NCI-H1694 treated with DMSO at 0.1 percent for 48 hours (cell line): ENCODE results near the gene KIR3DL2.
"Not testable (repeated sequence)": the region's sequence is repeated elsewhere in the genome, so short reads cannot be mapped to it uniquely, and the experiment has no call there.

Source experiments
- DNase-seq: peaks from one replicate; lab custom pipeline; 2025; lab: John Stamatoyannopoulos, UW

Gene KIR3DL2

DNA sequence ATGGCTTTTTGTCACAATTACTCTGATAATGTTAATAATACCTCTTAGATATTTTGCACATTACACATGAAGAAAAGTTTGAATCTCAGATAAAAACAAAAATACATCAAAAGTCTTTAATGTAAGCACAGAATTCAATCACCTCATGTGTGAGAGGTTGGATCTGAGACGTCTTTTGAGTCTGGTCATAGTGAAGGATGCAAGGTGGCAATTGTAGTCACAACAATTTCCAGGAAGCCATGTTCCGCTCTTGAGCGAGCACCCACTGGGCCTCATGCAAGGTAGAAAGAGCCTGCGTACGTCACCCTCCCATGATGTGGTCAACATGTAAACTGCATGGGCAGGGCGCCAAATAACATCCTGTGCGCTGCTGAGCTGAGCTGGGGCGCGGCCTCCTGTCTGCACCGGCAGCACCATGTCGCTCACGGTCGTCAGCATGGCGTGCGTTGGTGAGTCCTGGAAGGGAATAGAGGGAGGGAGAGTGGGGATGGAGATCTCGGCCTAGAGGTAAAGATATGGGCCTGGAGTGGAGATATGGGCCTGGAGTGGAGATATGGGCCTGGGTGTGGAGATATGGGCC, at the start of gene KIR3DL2:
Gene KIR3DL2 (plus strand): TSS at position 383 of the 580 bp plus-strand sequence. CDS start 33 bp downstream, at position 416.
- DNase-seq, result not testable (repeated sequence)

DNA sequence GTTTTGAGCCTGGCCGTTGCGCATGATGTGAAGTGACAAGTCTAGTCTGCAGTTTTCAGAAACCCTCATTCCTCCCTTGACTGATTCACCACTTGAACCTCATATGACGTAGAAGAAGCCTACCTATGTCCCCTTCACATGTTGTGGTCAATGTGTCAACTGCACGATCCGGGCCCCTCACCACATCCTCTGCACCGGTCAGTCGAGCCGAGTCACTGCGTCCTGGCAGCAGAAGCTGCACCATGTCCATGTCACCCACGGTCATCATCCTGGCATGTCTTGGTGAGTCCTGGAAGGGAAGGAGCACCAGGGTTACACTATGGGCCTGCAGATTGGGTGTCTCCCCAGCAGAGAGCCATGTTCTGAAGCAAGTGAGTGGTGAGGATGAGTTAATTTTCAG, 46.8 kb upstream of the KIR3DL2 start, which contains the start of gene KIR2DL4:
Gene KIR2DL4 (plus strand): TSS at position 201 of the 400 bp plus-strand sequence. CDS start 42 bp downstream, at position 243.
- no peak for DNase-seq

DNA sequence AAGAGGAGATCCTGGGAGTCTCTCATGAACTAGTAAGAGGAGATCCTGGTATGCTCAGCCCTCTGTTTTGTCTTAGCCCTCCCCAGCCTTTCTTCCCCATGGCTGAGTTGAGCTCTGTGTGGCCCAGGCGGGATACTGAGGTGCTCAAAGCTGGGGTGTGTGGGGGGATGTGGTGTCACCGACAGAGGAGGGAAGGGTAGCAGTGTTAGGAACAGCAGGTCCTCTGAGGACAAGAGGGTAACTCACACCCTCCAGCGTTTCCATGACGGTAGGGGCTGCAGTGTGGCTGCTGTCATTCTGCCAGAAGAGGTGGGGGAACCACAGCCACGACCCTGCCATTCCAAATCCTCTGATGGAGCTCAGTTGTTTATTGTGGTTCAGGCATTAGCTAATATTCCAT, 46.1 kb upstream of the KIR3DL2 start:
- no peak for DNase-seq

DNA sequence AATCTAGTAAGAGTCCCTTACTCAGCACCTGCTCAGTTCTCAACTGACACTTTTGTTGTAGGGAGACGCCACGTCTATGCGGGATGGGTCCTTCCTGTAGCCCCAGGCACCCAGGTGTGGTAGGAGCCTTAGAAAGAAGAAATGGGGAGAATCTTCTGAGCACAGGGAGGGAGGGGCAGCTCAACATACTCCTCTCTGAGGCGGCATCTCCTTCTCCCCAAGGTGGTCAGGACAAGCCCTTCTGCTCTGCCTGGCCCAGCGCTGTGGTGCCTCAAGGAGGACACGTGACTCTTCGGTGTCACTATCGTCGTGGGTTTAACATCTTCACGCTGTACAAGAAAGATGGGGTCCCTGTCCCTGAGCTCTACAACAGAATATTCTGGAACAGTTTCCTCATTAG, 45.7 kb upstream of the KIR3DL2 start:
- no peak for DNase-seq

DNA sequence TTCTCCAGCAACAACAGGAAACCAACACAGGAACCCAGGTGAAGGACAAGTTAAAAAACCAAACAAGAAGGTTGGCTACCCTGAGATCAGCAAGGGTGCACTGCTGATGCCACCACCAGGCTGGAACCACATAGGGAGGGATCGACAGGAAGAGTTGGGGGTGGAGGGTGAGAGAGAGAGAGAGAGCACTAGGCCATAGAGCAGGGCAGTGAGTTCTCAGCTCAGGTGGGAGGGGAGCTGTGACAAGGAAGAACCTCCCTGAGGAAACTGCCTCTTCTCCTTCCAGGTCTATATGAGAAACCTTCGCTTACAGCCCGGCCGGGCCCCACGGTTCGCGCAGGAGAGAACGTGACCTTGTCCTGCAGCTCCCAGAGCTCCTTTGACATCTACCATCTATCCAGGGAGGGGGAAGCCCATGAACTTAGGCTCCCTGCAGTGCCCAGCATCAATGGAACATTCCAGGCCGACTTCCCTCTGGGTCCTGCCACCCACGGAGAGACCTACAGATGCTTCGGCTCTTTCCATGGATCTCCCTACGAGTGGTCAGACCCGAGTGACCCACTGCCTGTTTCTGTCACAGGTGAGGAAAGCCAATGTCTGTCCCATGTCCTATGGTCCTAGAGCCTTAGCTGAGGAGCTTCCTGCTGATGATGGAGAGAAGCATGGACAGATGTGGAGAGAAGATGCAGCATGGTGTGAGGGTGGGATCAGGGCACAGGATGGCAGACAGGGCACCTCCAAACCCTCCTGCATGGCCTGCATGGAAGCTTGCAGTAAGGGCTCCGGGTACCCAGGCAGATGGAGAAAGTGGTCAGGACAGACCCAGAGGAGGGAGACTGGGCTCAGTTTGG, 44.4 kb upstream of the KIR3DL2 start:
- DNase-seq, result no peak

DNA sequence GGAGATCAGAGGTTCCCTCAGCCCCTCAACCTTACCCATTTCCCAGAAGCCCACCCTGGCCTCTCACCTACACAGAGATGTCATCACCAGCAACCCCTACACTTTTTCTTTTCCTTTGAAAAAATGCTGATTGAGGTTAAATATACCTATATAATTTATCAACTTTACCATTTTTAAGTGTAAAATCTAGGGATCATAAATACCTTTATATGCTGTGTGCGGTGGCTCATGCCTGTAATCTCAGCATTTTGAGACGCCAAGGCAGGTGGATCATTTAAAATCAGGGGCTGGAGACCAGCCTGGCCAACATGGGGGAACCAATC, 43.8 kb upstream of the KIR3DL2 start:
- no peak for DNase-seq

DNA sequence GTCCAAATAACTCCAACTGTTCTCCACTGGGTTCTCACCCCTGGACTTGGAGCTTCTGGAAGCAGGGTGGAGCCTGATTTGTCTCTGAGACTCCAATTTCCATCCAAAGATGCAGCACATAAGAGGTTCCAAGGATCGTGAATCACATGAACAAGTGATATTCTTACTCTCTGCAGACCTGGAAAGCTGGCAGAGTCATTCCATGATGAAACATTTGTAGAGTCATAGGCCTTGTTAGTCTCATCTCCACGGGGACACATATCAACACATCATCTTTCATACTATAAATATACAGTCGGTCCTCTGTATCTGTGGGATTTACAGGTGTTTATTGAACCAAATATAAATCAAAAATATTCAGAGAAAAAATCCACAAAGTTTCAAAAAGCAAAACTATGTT, 35.7 kb upstream of the KIR3DL2 start:
- DNase-seq, result not testable (repeated sequence)

DNA sequence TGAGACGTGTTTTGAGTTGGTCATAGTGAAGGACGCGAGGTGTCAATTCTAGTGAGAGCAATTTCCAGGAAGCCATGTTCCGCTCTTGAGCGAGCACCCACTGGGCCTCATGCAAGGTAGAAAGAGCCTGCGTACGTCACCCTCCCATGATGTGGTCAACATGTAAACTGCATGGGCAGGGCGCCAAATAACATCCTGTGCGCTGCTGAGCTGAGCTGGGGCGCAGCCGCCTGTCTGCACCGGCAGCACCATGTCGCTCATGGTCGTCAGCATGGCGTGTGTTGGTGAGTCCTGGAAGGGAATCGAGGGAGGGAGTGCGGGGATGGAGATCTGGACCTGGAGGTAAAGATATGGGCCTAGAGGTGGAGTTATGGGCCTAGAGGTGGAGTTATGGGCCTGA, 34.0 kb upstream of the KIR3DL2 start, which contains the start of gene KIR3DL1:
Gene KIR3DL1 (plus strand): TSS at position 218 of the 400 bp plus-strand sequence.
- DNase-seq, result not testable (repeated sequence)

DNA sequence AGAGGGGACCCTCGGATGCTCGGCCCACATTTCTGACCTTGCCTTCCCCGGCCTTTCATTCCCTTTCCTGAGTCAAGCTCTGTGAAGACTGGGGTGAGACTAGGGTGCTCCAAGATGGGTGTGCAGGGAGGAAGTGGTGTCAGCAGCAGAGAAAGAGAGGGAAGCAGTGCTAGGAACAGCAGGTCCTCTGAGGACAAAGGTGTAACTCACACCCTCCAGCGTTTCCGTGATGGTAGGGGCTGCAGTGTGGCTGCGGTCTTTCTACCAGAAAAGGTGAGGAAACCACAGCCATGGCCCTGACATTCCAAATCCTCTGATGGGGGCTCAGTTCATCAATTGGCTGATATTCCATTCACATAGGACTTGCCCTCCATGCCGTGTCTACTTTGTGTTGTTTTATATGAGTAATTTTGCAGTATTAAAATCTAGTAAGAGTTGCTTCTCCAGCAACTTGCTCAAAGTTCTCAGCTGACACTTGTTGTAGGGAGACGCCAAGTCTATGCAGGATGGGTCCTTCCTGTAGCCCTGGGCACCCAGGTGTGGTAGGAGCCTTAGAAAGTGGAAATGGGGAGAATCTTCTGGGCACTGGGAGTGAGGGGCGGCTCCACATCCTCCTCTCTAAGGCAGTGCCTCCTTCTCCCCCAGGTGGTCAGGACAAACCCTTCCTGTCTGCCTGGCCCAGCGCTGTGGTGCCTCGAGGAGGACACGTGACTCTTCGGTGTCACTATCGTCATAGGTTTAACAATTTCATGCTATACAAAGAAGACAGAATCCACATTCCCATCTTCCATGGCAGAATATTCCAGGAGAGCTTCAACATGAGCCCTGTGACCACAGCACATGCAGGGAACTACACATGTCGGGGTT, 32.3 kb upstream of the KIR3DL2 start:
- DNase-seq, result no peak

DNA sequence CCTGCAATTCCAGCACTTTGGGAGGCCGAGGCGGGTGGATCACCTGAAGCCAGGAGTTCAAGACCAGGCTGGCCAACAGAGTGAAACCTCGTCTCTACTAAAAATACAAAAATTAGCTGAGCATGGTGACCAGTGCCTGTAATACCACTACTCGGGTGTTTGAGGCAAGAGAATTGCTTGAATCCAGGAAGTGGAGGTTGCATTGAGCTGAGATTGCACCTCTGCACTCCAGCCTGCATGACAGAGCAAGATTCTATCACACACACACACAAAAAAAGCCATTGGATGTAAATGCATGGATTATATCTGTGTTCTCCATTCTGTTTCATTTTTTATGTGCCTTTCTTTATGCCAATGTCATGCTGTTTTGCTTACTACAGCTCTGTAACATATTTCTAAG, 25.8 kb upstream of the KIR3DL2 start:
- DNase-seq, result not testable (repeated sequence)

DNA sequence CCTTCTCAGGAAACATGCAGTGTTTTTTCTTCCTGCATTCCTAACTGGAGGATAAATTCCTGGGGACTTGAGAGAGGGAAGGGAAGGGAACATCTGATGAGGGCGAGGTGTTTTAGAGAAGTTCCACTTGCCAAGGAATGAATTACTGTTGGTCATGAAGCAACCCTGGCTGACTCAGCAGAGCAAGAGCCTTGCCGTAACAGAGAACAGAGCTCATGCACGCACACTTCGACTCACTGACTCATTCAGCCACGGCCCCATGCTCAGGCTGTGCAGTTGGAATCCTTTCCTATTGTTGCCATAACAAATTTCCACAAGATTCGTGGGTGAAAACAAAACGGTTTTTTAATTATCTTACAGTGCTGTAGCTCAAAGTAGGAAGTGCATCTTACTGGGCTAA, 24.9 kb upstream of the KIR3DL2 start:
- DNase-seq, result not testable (repeated sequence)

DNA sequence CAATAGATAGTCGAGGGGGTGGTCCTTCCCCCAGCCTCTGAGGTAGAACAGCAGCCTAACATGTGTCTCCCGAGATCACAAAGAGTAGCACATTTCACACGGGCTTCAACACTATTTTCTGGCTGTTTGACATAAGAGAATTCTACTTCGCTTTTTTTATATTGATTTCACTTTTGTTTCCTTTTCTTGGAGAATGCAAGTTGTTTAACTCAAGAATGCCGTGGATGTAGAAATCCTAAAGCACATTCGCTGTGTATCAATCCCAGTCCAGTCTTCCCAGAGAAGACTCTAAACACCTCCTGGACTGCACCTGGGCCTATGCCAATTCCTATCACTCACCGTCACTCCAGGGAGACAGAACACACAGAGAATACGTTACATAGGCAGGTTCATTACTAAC, 22.2 kb upstream of the KIR3DL2 start:
- DNase-seq, result not testable (repeated sequence)

DNA sequence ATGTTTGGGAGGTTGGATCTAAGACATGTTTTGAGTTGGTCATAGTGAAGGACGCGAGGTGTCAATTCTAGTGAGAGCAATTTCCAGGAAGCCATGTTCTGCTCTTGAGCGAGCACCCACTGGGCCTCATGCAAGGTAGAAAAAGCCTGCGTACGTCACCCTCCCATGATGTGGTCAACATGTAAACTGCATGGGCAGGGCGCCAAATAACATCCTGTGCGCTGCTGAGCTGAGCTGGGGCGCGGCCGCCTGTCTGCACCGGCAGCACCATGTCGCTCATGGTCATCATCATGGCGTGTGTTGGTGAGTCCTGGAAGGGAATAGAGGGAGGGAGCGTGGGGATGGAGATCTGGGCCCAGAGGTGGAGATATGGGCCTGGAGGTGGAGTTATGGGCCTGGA, 17.7 kb upstream of the KIR3DL2 start, which contains the start of gene KIR2DS4:
Gene KIR2DS4 (plus strand): TSS at position 181 of the 400 bp plus-strand sequence.
- DNase-seq, result not testable (repeated sequence)

DNA sequence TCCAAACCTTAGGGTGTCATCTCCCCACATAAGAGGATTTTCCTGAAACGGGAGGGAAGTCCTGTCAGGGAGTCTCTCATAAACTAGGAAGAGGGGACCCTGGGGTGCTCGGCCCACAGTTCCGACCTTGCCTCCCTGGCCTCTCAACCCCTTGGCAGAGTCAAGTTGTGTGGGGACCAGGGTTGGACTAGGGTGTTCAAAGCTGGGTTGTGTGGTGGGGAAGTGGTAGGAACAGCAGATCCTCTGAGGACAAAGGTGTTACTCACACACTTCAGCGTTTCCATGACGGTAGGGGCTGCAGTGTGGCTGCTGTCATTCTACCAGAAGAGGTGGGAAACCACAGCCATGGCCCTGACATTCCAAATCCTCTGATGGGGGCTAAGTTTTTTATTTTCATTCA, 15.1 kb upstream of the KIR3DL2 start:
- DNase-seq, result not testable (repeated sequence)

DNA sequence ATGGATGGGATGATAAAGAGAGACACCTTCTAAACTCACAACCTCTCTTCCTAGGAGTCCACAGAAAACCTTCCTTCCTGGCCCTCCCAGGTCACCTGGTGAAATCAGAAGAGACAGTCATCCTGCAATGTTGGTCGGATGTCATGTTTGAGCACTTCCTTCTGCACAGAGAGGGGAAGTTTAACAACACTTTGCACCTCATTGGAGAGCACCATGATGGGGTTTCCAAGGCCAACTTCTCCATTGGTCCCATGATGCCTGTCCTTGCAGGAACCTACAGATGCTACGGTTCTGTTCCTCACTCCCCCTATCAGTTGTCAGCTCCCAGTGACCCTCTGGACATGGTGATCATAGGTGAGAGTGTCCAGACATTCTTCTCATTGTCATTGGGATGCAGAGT, 12.7 kb upstream of the KIR3DL2 start:
- DNase-seq, result not testable (repeated sequence)

DNA sequence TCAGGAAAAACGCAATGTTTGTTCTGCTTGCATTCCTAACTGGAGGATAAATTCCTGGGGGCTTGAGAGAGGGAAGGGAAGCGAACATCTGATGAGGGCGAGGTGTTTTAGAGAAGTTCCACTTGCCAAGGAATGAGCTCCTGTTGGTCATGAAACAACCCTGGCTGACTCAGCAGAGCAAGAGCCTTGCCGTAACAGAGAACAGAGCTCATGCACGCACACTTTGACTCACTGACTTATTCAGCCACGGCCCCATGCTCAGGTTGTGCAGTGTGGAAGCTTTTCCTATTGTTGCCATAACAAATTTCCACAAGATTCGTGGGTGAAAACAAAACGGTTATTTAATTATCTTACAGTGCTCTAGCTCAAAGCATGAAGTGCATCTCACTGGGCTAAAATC, 7.1 kb upstream of the KIR3DL2 start:
- not testable (repeated sequence) for DNase-seq

DNA sequence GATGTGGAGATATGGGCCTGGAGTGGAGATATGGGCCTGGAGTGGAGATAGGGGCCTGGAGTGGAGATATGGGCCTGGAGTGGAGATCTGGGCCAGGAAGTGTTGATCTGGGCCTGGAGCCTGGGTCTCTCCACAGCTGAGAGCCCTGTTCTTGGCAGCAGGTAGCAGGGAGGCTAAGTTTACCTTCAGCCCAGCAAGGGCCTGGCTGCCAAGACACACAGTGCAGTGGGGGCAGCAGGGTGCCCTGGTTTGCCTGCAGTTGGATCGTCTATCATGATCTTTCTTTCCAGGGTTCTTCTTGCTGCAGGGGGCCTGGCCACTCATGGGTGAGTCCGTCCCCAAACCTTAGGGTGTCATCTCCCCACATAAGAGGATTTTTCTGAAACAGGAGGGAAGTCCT, 687 bp downstream of the KIR3DL2 start:
- DNase-seq, result no peak

DNA sequence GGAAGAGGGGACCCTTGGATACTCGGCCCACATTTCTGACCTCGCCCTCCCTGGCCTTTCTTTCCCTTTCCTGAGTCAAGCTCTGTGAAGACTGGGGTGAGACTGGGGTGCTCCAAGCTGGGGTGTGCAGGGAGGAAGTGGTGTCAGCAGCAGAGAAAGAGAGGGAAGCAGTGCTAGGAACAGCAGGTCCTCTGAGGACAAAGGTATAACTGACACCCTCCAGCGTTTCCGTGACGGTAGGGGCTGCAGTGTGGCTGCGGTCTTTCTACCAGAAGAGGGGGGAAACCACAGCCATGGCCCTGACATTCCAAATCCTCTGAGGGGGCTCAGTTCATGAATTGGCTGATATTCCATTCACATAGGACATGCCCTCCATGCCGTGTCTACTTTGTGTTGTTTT, 1.1 kb downstream of the KIR3DL2 start:
- no peak for DNase-seq

DNA sequence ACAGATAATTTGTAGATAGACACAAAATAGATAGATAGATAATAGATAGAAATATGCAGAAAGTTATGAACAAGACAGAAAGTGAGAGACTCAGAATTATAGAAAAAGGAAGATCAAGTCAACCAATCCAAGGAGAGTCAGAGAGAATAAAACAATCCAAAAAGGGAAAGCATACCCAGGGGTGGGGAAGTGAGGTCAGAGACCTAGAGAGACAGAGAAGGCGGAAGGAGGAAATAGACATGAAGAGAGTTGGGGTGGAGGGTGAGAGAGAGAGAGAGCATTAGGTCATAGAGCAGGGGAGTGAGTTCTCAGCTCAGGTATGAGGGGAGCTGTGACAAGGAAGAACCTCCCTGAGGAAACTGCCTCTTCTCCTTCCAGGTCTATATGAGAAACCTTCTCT, 5.0 kb downstream of the KIR3DL2 start:
- DNase-seq, result not testable (repeated sequence)

DNA sequence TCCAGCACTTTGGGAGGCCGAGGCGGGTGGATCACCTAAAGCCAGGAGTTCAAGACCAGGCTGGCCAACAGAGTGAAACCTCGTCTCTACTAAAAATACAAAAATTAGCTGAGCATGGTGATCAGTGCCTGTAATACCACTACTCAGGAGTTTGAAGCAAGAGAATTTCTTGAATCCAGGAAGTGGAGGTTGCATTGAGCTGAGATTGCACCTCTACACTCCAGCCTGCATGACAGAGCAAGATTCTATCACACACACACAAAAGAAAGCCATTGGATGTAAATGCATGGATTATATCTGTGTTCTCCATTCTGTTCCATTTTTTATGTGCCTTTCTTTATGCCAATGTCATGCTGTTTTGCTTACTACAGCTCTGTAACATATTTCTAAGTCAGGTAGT, 8.2 kb downstream of the KIR3DL2 start:
- not testable (repeated sequence) for DNase-seq

DNA sequence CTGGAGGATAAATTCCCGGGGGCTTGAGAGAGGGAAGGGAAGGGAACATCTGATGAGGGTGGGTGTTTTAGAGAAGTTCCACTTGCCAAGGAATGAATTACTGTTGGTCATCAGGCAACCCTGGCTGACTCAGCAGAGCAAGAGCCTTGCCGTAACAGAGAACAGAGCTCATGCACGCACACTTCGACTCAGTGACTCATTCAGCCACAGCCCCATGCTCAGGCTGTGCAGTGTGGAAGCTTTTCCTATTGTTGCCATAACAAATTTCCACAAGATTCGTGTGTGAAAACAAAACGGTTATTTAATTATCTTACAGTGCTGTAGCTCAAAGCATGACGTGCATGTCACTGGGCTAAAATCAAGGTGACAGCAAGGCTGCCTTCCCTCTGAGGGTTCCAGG, 9.2 kb downstream of the KIR3DL2 start:
- DNase-seq, result not testable (repeated sequence)

DNA sequence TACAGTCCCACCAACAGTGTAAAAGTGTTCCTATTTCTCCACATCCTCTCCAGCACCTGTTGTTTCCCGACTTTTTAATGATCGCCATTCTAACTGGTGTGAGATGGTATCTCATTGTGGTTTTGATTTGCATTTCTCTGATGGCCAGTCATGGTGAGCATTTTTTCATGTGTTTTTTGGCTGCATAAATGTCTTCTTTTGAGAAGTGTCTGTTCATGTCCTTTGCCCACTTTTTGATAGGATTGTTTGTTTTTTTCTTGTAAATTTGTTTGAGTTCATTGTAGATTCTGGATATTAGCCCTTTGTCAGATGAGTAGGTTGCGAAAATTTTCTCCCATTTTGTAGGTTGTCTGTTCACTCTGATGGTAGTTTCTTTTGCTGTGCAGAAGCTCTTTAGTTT, 13.2 kb downstream of the KIR3DL2 start:
- not testable (repeated sequence) for DNase-seq
